GM18505 (cell line): Measurements from ENCODE around the gene GRAMD4.

Experiments
- ATAC-seq: cut with Tn5 transposase; IDR thresholded peaks from one replicate; pipeline ENCODE4 v1.9.1; 2021; ENCODE audit not compliant: unreplicated experiment
- POLR2A ChIP-seq: IDR thresholded peaks from 4 replicates; pipeline ENCODE4 v1.6.1; 2011; ENCODE audit warnings: borderline replicate concordance; ENCODE audit not compliant: insufficient read depth, insufficient read length; ENCODE audit errors: extremely low read depth

The GRAMD4 gene

GRCh38 chr22:46652081-46652846, 32.1 kb downstream of the GRAMD4 start:
- TF ChIP-seq POLR2A, result no peak

DNA sequence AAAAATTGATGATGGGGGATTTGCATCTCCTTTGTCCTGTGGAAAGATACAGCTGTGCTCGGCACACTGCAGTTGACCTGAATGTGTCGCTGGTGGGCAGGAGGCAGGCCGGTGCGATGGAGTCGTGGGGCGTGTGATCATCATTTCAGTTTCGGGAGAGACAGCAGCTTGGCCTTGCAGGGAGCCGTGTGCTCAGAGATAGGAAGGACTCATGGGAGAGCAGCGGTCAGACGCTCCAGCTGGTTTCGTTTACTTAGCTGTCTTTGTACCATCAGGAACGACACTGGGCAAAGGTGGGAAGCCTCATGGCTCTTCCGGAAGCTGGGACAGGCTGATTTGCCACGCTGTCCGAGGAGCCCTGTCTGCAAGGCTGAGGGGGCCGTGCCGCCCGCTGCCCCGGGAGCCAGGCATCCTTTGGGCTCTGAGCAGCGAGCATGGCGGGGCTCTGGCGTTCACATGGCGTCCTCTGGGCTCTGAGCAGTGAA, 32.7 kb downstream of the GRAMD4 start:
- no peak for ATAC-seq
- TF ChIP-seq POLR2A, result no peak

More at GRCh38 chr22:46652081-46652846, 32.1 kb downstream of the GRAMD4 start:
- ATAC-seq, result no peak

GRCh38 chr22:46653596-46653995, 33.4 kb downstream of the GRAMD4 start:
- ATAC-seq, result no peak

GRCh38 chr22:46654426-46654825, 34.2 kb downstream of the GRAMD4 start:
- TF ChIP-seq POLR2A, result no peak

More at GRCh38 chr22:46653596-46653995, 33.4 kb downstream of the GRAMD4 start:
- TF ChIP-seq POLR2A, result no peak

GRCh38 chr22:46654927-46655595, 34.9 kb downstream of the GRAMD4 start:
- ATAC-seq, result no peak

More at GRCh38 chr22:46654426-46654825, 34.2 kb downstream of the GRAMD4 start:
- ATAC-seq, result no peak

DNA sequence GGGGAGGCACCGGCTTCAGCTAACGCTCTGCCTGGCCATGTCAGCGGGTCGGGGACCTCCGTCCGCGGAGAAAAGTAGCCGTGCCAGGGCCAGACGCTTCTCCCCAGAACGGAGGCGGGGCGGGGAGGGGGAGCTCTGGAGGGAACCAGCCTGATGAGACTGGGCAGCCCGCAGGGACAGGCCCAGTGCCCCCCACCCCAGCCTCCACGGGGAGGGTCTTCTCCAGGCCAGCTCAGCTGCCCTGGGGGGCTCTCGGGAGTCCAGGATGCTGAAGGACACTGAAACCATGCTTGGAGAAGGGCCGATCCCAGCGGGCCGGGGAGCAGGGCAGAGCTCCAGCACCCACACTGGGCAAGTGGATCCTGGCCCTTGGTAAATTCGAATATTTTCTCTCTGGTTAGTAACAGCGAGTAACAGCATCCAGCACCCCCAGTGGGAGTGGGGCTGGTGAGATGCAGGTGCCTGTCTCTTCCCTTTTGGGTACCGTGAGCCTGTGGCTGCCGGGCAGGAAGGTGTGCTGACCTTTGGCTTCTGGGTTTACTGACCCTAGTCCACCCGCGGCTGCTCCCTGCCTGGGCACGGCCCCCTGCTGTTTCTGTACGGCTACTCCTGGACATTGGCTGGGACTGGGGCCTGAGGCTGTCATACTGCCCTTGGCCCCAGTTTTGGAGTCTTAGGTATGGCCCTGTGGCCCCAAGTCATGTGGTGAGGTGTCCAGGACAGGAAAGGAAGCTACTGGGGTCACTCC, 35.8 kb downstream of the GRAMD4 start:
- ATAC-seq, result no peak
- TF ChIP-seq POLR2A, result no peak

More at GRCh38 chr22:46654927-46655595, 34.9 kb downstream of the GRAMD4 start:
- no peak for TF ChIP-seq POLR2A

GRCh38 chr22:46656856-46657654, 36.9 kb downstream of the GRAMD4 start:
- TF ChIP-seq POLR2A, result no peak
- no peak for ATAC-seq

GRCh38 chr22:46657655-46657953, 37.4 kb downstream of the GRAMD4 start:
- no peak for TF ChIP-seq POLR2A
- no peak for ATAC-seq

DNA sequence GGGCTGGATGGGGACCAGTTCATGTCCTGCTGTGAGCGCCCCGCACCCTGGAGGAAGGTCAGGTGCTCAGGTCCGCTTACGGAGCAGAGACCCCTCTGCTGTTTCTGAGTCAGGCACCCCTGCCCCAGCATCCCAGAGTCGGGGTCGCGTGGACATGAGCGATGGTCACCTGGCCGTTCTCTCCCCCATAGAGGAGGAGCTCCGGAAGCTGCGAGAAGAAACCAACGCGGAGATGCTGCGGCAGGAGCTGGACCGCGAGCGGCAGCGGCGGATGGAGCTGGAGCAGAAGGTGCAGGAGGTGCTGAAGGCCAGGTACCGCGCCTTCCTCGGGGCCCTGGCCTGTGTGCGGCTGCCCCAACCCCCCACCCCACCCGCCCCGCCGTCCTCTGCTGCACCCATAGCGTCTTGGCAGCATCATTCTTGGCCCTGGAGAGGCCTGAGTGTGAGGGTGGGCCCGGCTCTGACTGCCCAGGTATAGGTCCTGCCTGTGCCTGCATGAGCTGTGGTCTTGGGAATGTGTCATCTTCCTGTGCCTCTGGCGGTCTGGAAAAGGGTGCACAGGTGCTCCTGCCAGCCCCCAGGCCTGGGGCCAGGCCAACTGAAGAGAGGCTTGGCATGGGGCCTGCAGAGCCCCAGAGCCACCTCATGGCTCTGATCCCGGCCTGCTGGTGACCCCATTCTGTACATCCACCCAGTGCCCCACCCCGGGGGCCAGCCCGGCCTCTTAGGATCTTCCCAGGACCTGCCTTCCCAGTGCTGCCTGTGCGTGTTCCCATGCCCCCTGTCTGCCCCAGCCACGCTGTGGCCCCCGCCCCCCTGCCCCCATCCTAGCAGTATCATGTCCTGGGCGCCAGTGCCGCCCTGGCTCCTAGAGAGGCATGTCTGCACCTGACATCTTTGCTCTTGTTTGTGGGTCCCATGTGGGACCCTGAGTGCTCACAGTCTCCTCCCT, 38.1 kb downstream of the GRAMD4 start:
- no peak for TF ChIP-seq POLR2A
- no peak for ATAC-seq

DNA sequence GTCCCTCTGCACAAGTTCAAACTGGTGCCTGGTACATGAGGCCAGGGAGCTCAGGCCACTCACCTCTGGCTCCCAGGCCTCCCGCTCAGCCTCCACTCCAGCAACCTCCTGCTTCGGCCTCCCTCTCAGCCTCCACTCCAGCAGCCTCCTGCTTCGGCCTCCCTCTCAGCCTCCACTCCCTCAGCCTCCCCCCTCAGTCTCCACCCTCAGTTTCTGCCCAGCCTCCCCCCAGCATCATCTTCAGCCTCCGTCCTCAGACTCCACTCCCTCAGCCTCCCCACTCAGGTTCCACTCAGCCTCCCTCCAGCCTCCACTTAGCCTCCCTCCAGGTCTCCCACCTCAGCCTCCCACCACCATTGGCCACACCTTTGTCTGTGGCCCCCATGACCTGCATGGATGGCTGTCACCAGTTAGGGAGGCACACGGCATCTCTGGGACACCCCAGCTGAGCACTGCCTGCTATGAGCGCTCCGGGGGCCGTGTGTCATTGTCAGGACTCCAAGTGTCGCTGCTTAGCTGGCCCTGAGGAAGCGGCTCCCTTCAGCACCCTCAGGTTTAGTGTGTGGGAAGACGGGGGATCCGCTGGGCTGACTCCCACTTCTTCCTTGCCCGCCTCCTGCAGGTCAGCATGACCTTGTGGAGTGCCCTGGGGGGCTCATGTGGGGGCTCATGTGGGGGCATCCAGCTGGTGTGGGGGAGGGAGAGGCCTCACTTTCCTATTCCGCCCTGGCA, 39.0 kb downstream of the GRAMD4 start:
- TF ChIP-seq POLR2A, result no peak
- no peak for ATAC-seq

GRCh38 chr22:46659791-46660186, 39.6 kb downstream of the GRAMD4 start:
- ATAC-seq, result no peak
- TF ChIP-seq POLR2A, result no peak
